ENCODE data around the gene EYS.

The EYS gene

DNA sequence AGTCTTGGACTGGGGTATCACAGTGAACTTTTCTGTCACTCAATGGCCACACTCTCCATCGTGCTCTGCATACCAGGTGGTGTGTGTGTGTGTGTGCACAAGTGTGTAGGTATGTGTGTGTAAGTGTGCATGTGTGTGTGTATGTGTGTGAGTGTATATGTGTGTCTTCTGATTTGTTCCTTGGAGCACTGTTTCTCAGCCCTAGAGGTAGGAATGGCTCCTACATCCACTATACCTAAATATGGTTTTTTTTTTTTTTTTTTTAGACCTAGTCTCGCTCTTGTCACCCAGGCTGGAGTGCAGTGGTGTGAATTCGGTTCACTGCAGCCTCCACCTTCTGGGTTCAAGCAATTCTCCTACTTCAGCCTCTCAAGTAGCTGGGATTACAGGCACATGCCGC, 1834.8 kb downstream of the EYS start:
- DNase-seq (ENCODE audit: extremely low spot score), result no peak
- POLR2A ChIA-PET, result no interaction called here
- CTCF ChIA-PET, result interaction anchor here (1.3 kb wide), 1 partner anchor 521 kb away, joined by 3 read pairs; no protein-coding TSS in a partner anchor
- no peak for TF ChIP-seq CTCF (IDR thresholded peaks at IDR 0.05; ENCODE audit: control extremely low read depth, extremely low read depth, low read depth, missing control alignments)

DNA sequence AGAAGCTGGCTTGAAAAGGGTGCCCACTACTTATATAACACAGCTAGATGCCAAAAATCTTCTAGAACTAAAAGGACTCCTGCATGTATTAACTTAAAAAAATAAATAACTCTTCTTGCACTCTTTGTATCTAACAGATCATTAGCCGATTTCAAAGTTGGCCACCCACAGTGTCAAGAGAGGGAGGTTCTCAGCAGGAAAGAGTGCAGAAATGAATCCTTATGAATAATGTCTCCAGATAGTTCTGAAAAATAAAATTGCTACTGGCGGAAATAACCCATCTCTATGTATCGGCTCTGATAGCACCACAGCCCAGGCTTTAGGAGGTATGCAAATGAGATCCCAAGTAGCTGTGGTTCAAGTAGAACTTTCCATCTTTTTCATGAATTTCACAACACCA, 1838.7 kb downstream of the EYS start:
- POLR2A ChIA-PET, result no interaction called here
- CTCF ChIA-PET, result interaction anchor here (0.9 kb wide), 1 partner anchor 270 kb away, joined by 3 read pairs; no protein-coding TSS in a partner anchor
- no peak for DNase-seq (ENCODE audit: extremely low spot score)
- no peak for TF ChIP-seq CTCF (IDR thresholded peaks at IDR 0.05; ENCODE audit: control extremely low read depth, extremely low read depth, low read depth, missing control alignments)

DNA sequence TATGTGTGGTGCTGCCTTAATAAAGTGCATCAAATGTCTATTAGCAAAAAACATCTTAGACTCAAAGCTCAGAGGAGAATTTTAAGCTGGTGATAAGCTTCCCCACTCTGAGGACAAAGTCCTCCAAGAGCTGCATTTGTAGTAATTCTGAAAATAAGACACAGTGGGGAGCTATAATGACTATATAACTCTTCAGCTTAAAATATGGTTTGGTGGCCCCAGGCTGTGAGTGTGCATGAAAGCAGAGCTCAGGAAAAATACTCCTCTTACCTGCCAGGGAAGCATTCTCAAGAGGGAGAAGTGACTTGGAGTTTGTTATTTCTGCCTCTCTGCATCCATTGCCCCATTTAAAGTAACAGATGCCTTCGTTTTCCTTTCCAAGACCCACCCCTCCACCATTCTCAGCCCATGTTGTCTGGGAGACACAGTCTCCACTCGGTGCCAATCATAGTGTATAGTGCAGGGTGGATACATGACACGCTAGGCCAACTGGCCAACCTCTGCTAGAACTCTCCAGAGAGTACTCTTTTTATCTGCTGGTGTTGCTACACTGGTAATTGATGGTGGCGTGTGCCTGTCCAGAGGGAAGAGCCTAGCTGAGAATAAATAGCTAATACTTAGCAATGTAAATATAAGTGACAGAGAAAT, 1842.2 kb downstream of the EYS start:
- no peak for DNase-seq (ENCODE audit: extremely low spot score)
- POLR2A ChIA-PET, result no interaction called here
- CTCF ChIA-PET, result no interaction called here
- TF ChIP-seq CTCF (IDR thresholded peaks at IDR 0.05; ENCODE audit: control extremely low read depth, extremely low read depth, low read depth, missing control alignments), result no peak

DNA sequence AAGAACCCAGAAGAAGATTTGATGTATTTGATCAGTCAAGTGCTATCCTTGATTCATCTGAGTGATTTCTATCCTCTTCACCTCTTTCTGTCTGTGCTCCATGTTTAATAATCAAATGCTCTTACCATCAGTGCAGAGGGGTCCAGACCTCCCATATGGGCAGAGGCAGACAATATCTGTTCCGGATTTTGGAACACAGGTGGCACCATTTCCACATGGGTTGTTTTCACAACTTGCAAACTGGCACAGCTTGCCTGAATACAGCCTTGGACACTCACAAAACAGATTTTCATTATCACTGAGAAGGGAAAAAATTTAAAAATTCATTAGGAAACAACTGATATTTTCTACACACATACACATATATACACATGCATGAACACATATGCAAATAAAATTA, 1843.0 kb downstream of the EYS start:
- TF ChIP-seq CTCF (IDR thresholded peaks at IDR 0.05; ENCODE audit: control extremely low read depth, extremely low read depth, low read depth, missing control alignments), result no peak
- CTCF ChIA-PET, result no interaction called here
- POLR2A ChIA-PET, result no interaction called here
- DNase-seq (ENCODE audit: extremely low spot score), result no peak

- no peak for DNase-seq (ENCODE audit: extremely low spot score)
- ChIA-PET POLR2A (no interaction called here), CTCF (no interaction called here)
- no peak for TF ChIP-seq CTCF (IDR thresholded peaks at IDR 0.05; ENCODE audit: control extremely low read depth, extremely low read depth, low read depth, missing control alignments)
Measured at GRCh38 chr6:63862486-63863198, 1844.4 kb downstream of the EYS start.

- no peak for TF ChIP-seq CTCF (IDR thresholded peaks at IDR 0.05; ENCODE audit: control extremely low read depth, extremely low read depth, low read depth, missing control alignments)
- ChIA-PET CTCF (interaction anchor here (0.7 to 1.8 kb wide), 4 partner anchors 10 to 42 kb away, joined by 3 to 8 read pairs (median 5); no protein-coding TSS in a partner anchor), POLR2A (no interaction called here)
- DNase-seq (ENCODE audit: extremely low spot score), result no peak
Measured at GRCh38 chr6:63859528-63859927, 1847.5 kb downstream of the EYS start.

Measured in GM10248 (cell line).